ENCODE data around the gene MAP4K3. TPM values are rescaled to one million over a fixed set of nuclear protein-coding genes. Genes with fewer than 3 reads are reported as not detected.

MAP4K3 gene
- total and polyA plus RNA-seq, 2 of the 8 experiments (the other 6 are each of a cell fraction or from before 2014, with no cell fraction given): 11.4 to 63.0 TPM

DNA sequence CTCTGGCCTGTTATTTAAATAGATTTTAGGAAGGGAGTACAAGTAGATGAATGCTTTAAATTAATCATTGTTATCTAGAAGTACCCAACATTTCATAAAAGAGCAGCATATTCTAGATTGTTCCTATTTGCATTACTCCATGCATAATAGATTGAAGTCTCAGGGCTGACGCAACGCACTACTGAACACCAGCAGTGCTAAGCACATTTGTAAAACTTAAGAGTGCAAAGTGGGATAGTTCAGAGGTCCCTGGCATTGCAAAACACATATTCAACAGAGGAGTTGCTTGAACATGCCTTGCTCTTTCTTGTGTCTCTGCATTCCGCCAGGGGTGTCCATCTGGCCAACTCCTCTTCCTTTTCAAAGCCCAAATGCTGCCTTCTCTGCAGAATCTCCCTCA lies 215.6 kb downstream of the MAP4K3 start:
- Histone ChIP-seq H3K27ac (ENCODE audit: low read depth, low read length) (no peak overlapping the region), H4K8ac (ENCODE audit: extremely low read depth, insufficient read depth, low read length) (no peak overlapping the region), H3K14ac (ENCODE audit: insufficient read length) (no peak overlapping the region), H3K79me1 (ENCODE audit: low read depth, low read length) (no peaks in the 10 kb centered on the region), H3K36me3 (ENCODE audit: control insufficient read depth in 2 of 4, insufficient read depth in 4 of 4, low read length in 3 of 4) (no peaks in the 10 kb centered on the region), H2BK20ac (ENCODE audit: low read length) (no peak overlapping the region), H3K4ac (replicated peaks; ENCODE audit: insufficient read length, low read depth, low read length) (no peak overlapping the region), H4K20me1 (replicated peaks in 1 of 2; ENCODE audit: control insufficient read depth in 1 of 2, insufficient read depth in 2 of 2, low read length in 2 of 2) (no peaks in the 10 kb centered on the region), H3K9me3 (ENCODE audit: insufficient read depth in 2 of 2, low read depth in 1 of 2, low read length in 1 of 2) (no peaks in the 10 kb centered on the region), H3K18ac (ENCODE audit: extremely low read depth, low read length) (0 out of 2 replicates have a peak overlapping the region, but pooled peaks have one; percentile 20), H2AFZ (ENCODE audit: low read length) (no peak overlapping the region), H2BK5ac (ENCODE audit: low read depth, low read length) (no peak overlapping the region), H3K9ac (replicated peaks in 1 of 4; ENCODE audit: extremely low read depth in 1 of 4, low read depth in 3 of 4, low read length in 3 of 4) (no peak overlapping the region), H3K23me2 (ENCODE audit: low read depth, low read length) (no peaks in the 10 kb centered on the region), H2BK15ac (ENCODE audit: low read length) (no peak overlapping the region), H4K5ac (ENCODE audit: insufficient read length, low read depth, low read length) (no peak overlapping the region), H3K4me2 (ENCODE audit: insufficient read depth in 1 of 2, low read depth in 2 of 2, low read length in 2 of 2) (no peak overlapping the region), H3K4me1 (replicated peaks in 1 of 4; ENCODE audit: control insufficient read depth in 3 of 4, insufficient read depth in 4 of 4, low read length in 3 of 4) (no peaks in the 10 kb centered on the region; a peak in 3 of 7 replicates), H3K23ac (ENCODE audit: insufficient read length) (no peak overlapping the region), H3K56ac (replicated peaks; ENCODE audit: insufficient read length, low read depth, low read length) (no peak overlapping the region), H2BK12ac (ENCODE audit: low read depth, low read length) (peak overlapping the region; percentile 18; the same call in 1 of the 2 replicates), H4K91ac (replicated peaks; ENCODE audit: insufficient read length, low read length) (no peak overlapping the region), H2AK5ac (ENCODE audit: low read depth, low read length) (no peak overlapping the region), H3K27me3 (replicated peaks in 1 of 4; ENCODE audit: control insufficient read depth in 3 of 4, extremely low read depth in 1 of 4, insufficient read depth in 3 of 4, low read length in 3 of 4) (no peaks in the 10 kb centered on the region), H2BK120ac (replicated peaks; ENCODE audit: low read depth, low read length) (no peak overlapping the region), H3K4me3 (ENCODE audit: extremely low read depth in 1 of 4, insufficient read depth in 2 of 4, low read depth in 3 of 4, low read length in 4 of 4) (no peak overlapping the region), H3K79me2 (ENCODE audit: control insufficient read depth in 1 of 2, insufficient read depth in 2 of 2, low read length in 2 of 2) (no peaks in the 10 kb centered on the region)
- DNase-seq (ENCODE audit: low read depth in 1 of 2, low spot score in 2 of 2) (no peak), FAIRE-seq (no peak)
- ChIA-PET POLR2A (ENCODE audit: partially characterized antibody) (no interaction called here), CTCF (ENCODE audit: partially characterized antibody) (interaction anchor here (1.4 to 1.7 kb wide), 2 partner anchors 96 to 162 kb away, joined by 3 to 5 read pairs; no protein-coding TSS in a partner anchor)
- 89% methylated on average over 3 of the region's 3 CpGs; no CpG with 5 or more reads in 1 of the 2 experiments for WGBS, 2 experiments (ENCODE audit: extremely low coverage in 1 of 2, insufficient coverage in 1 of 2, insufficient read length in 1 of 2, insufficient replicate concordance in 2 of 2, low coverage in 1 of 2, low lambda C conversion rate in 2 of 2, missing lambda C conversion rate in 1 of 2)
- no peak for TF ChIP-seq CBX5 (IDR thresholded peaks at IDR 0.05; ENCODE audit: low read depth, low read length)
